K562 (cell line): ENCODE measurements around the gene MEIS1.

Experiments used
- CAMTA2 ChIP-seq: fragments of 250-450 bp; sonication (Bioruptor Pico); conservative IDR thresholded peaks from 2 replicates; pipeline ENCODE4 v1.5.1; 2022
- CSDE1 ChIP-seq, 2 experiments: fragments of 450-650 bp; IDR thresholded peaks; 2 replicates each; pipeline ENCODE4 v1.6.1; 2016; ENCODE audit warnings: mild to moderate bottlenecking in 1 of 2
- HDAC6 ChIP-seq: IDR thresholded peaks from 2 replicates; pipeline ENCODE4 v1.6.1; 2012; ENCODE audit warnings: low read depth, mild to moderate bottlenecking, control low read depth, inconsistent platforms, low read length, moderate library complexity
- MTA3 ChIP-seq: fragments of 450-650 bp; formaldehyde crosslinking; IDR thresholded peaks from 2 replicates; pipeline ENCODE4 v1.6.1; 2017; ENCODE audit warnings: mild to moderate bottlenecking, borderline replicate concordance
- NEUROD1 ChIP-seq: fragments of 150-350 bp; IDR thresholded peaks from 2 replicates; pipeline ENCODE4 v1.6.1; 2014; ENCODE audit warnings: borderline replicate concordance, low read length, low read depth; ENCODE audit not compliant: partially characterized antibody
- SMC3 ChIP-seq: conservative IDR thresholded peaks from 2 replicates; pipeline ENCODE4 v1.6.1; 2011; ENCODE audit warnings: low read depth, low read length, improper control_type of control experiment; ENCODE audit not compliant: insufficient read depth
- SRSF1 ChIP-seq: fragments of 200-400 bp; formaldehyde crosslinking; IDR thresholded peaks from 2 replicates; pipeline ENCODE4 v1.6.1; 2017; ENCODE audit warnings: mild to moderate bottlenecking, low read depth, low read length, moderate library complexity
- SRSF7 ChIP-seq: fragments of 200-400 bp; formaldehyde crosslinking; optimal IDR thresholded peaks from 2 replicates; pipeline ENCODE3; 2017; ENCODE audit warnings: mild to moderate bottlenecking, low read depth, low read length
- TAF1 ChIP-seq: IDR thresholded peaks from 2 replicates; pipeline ENCODE4 v1.6.1; 2011; ENCODE audit warnings: mild to moderate bottlenecking, low read length, moderate library complexity; ENCODE audit not compliant: insufficient read depth, control insufficient read depth, severe bottlenecking; ENCODE audit errors: extremely low read depth
- YY1 ChIP-seq, 3 experiments: IDR thresholded peaks; 2 replicates each; pipeline ENCODE4 v1.6.1; 2011; ENCODE audit warnings: low read length in 2 of 3, mild to moderate bottlenecking in 2 of 3, moderate library complexity in 2 of 3, borderline replicate concordance in 1 of 3, control low read depth in 1 of 3, low read depth in 1 of 3; ENCODE audit not compliant: insufficient read depth in 3 of 3, insufficient replicate concordance in 2 of 3, control insufficient read depth in 1 of 3, insufficient read length in 1 of 3; ENCODE audit errors: extremely low read depth in 1 of 3

DNA sequence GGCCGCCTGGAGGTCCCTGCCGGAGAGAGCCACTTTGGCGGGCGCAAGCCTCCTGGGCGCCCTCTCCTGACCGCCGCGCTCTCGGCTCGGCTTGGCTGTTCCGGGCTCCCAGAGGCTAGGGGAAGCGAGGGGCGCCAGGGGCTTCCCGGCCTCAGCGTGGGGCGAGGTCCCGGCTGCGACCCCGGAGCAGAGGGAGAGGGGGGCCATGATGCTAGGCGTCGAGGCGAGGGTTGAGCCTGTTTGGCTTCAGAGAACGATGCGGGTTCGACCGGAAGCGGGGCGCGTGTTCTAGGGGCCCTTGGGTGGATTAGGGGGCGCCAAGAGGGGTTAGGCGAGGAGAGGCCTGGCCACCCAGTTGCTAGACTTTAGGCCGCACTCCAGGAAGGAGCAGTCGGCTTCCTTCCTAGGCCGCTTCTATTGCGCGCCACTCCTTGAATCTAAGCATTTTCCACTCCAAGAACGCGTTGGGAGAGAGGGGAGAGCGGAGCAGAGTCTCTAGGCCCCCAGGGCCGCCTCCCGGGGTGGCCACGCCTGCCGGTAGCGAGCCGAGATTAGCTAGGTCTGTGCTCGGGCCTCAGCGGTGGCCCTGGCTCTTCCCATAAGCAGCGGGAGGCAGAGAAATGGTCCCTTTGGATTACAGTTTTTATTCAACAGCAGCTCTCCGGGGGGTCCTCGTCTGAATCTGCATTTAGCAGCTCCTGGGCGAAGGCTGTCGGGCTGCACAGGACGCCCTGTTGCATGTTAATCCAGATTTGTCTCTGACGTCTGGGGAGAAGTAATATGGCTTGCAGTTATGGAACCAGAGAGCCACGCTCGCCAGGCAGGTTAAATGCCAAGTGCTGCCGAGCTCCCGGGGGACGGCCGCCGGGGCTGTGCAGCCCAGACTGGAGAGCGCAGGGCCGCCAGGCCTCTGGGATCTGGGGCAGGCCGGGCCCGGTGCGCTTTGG lies 11.3 kb downstream of the MEIS1 start:
- TF ChIP-seq YY1 (IDR thresholded peaks at IDR 0.05; ENCODE audit: borderline replicate concordance in 1 of 3, control insufficient read depth in 1 of 3, extremely low read depth in 1 of 3, insufficient read depth in 3 of 3, insufficient read length in 1 of 3, insufficient replicate concordance in 2 of 3, low read depth in 1 of 3, low read length in 2 of 3): no peak
- TF ChIP-seq SRSF1: no peak
- no peak for TF ChIP-seq SRSF7
- TF ChIP-seq MTA3: no peak
- TF ChIP-seq CAMTA2: no peak
- no peak for TF ChIP-seq NEUROD1
- no peak for TF ChIP-seq HDAC6
- TF ChIP-seq SMC3: no peak
- TF ChIP-seq CSDE1 (IDR thresholded peaks at IDR 0.05): no peak
- TF ChIP-seq TAF1: no peak
